CD4-positive, alpha-beta T cell (primary cell): Measurements from ENCODE around the gene HDAC9. TPM values are rescaled to one million over a fixed set of nuclear protein-coding genes. Genes with fewer than 3 reads are reported as not detected.

ENCODE experiments used
- ATAC-seq: fragments of 200-7000 bp; cut with Tn5 transposase; one replicate; pipeline ENCODE4 v1.10.0; 2022; ENCODE audit warnings: mild to moderate bottlenecking; ENCODE audit not compliant: poor library complexity
- CTCF ChIA-PET: fragments of 350-600 bp; sonication (Branson Sonifier 250); formaldehyde crosslinking; loops from one replicate; lab custom pipeline; 2021; ENCODE audit warnings: antibody characterized with exemption, inconsistent platforms; lab: Charles Lee
- POLR2A ChIA-PET: fragments of 350-600 bp; sonication (Branson Sonifier 250); formaldehyde crosslinking; loops from one replicate; lab custom pipeline; 2021; ENCODE audit warnings: antibody characterized with exemption, inconsistent platforms; lab: Charles Lee
- DNase-seq, 14 experiments: peaks; one replicate each; pipeline ENCODE4 v3.0.0-alpha.2; 2013 to 2020; ENCODE audit warnings: mixed read lengths in 2 of 14
- H3K27ac ChIP-seq, 2 donors: one replicate each; pipeline versions ENCODE4 v1.5.1 to v1.7.0; 2013; ENCODE audit warnings: low read length in 2 of 2, low read depth in 1 of 2, mild to moderate bottlenecking in 1 of 2
- H3K27me3 ChIP-seq, 2 experiments: 1 replicate in 1 of 2; 2 replicates in 1 of 2; pipeline versions ENCODE4 v1.6.1 to v1.7.0; 2013; ENCODE audit warnings: low read length in 2 of 2, control low read depth in 1 of 2, mild to moderate bottlenecking in 1 of 2, moderate library complexity in 1 of 2; ENCODE audit not compliant: insufficient read depth in 2 of 2, control insufficient read depth in 1 of 2
- H3K36me3 ChIP-seq: one replicate; pipeline ENCODE4 v1.6.1; 2013; ENCODE audit warnings: low read length, control low read depth; ENCODE audit not compliant: insufficient read depth
- H3K4me1 ChIP-seq: one replicate; pipeline ENCODE4 v1.6.1; 2013; ENCODE audit warnings: low read length, control low read depth; ENCODE audit not compliant: insufficient read depth
- H3K4me3 ChIP-seq: one replicate; pipeline ENCODE4 v1.5.1; 2013; ENCODE audit warnings: mild to moderate bottlenecking, low read length, moderate library complexity
- H3K9me3 ChIP-seq, 2 experiments: 1 replicate in 1 of 2; 2 replicates in 1 of 2; pipeline versions ENCODE4 v1.6.1 to v1.7.0; 2013; ENCODE audit warnings: low read length in 2 of 2, mild to moderate bottlenecking in 2 of 2, control low read depth in 1 of 2, moderate library complexity in 1 of 2; ENCODE audit not compliant: control insufficient read depth in 1 of 2, insufficient read depth in 1 of 2
- H3K27ac Mint-ChIP-seq: one replicate; pipeline ENCODE4 v1.8.0; 2020; ENCODE audit warnings: mixed read lengths
- H3K27me3 Mint-ChIP-seq: one replicate; pipeline ENCODE4 v1.8.0; 2021; ENCODE audit warnings: mixed read lengths
- H3K36me3 Mint-ChIP-seq: one replicate; pipeline ENCODE4 v1.8.0; 2021; ENCODE audit warnings: low read depth, mixed read lengths
- H3K4me1 Mint-ChIP-seq: one replicate; pipeline ENCODE4 v1.8.0; 2021; ENCODE audit warnings: low read depth, mixed read lengths
- H3K4me3 Mint-ChIP-seq: one replicate; pipeline ENCODE4 v1.8.0; 2020; ENCODE audit warnings: mild to moderate bottlenecking, mixed read lengths
- H3K9me3 Mint-ChIP-seq: one replicate; pipeline ENCODE4 v1.8.0; 2020; ENCODE audit warnings: mixed read lengths
- intact Hi-C, 2 experiments: fragments of 100-400 bp; cut with DNase I in 1 of 2; cut with micrococcal nuclease in 1 of 2; formaldehyde crosslinking; loops; one replicate each; pipeline versions ENCODE4 v1.15.1 to v1.9.0; 2023 to 2025; cut with DNase I, micrococcal nuclease
- total RNA-seq, 174 experiments: library from RNA in 2 of 174; stranded (reverse) in 2 of 174; gene quantifications; one replicate each; pipeline ENCODE4 v1.2.3 and lab custom pipeline; 2021 to 2026
- TF ChIP-seq, protein P1 (sequence below): fragments of 200-600 bp; IDR thresholded peaks from one replicate; pipeline ENCODE4 v1.8.0; 2022; ENCODE audit warnings: antibody characterized with exemption, mild to moderate bottlenecking

Gene HDAC9
- total RNA-seq, 2 experiments from 2014 or later: 0.73 to 1.2 TPM

DNA sequence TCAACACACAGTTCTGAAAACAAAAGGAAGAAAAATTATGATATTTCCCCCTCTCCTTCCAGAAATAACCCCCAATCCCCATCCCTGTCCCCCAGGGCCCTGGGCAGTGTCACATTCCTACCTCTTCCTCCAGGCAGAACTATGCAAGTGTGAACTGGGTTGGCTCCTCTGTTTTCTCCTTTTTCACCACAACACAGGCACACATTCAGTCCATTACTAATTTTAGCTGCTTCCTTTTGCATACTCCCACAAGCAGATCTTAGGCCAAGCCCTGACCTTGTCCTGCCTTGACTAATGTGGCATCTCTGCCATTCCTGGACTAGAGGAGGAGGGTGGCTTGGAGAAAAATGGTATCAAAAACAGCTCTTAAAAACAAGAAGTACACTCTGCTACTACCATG is 208.1 kb downstream of the HDAC9 start:
- H3K9me3 Mint-ChIP-seq: peaks cover 3% of the 10 kb centered on the region
- POLR2A ChIA-PET: no interaction called here
- ATAC-seq: no peak
- Histone ChIP-seq H3K27ac (no peak overlapping the region), H3K4me3 (no peak overlapping the region), H3K36me3 (no peaks in the 10 kb centered on the region), H3K27me3 (no peaks in the 10 kb centered on the region), H3K4me1 (no peaks in the 10 kb centered on the region), H3K9me3 (peaks cover 0 to 3% of the 10 kb centered on the region in 2 experiments)
- H3K36me3 Mint-ChIP-seq: no peaks in the 10 kb centered on the region
- intact Hi-C loops: no loop called here
- H3K4me1 Mint-ChIP-seq: no peaks in the 10 kb centered on the region
- TF ChIP-seq, protein P1, sequence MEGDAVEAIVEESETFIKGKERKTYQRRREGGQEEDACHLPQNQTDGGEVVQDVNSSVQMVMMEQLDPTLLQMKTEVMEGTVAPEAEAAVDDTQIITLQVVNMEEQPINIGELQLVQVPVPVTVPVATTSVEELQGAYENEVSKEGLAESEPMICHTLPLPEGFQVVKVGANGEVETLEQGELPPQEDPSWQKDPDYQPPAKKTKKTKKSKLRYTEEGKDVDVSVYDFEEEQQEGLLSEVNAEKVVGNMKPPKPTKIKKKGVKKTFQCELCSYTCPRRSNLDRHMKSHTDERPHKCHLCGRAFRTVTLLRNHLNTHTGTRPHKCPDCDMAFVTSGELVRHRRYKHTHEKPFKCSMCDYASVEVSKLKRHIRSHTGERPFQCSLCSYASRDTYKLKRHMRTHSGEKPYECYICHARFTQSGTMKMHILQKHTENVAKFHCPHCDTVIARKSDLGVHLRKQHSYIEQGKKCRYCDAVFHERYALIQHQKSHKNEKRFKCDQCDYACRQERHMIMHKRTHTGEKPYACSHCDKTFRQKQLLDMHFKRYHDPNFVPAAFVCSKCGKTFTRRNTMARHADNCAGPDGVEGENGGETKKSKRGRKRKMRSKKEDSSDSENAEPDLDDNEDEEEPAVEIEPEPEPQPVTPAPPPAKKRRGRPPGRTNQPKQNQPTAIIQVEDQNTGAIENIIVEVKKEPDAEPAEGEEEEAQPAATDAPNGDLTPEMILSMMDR: no peak
- H3K27me3 Mint-ChIP-seq: no peaks in the 10 kb centered on the region
- CTCF ChIA-PET: no interaction called here
- H3K4me3 Mint-ChIP-seq: no peak overlapping the region
- DNase-seq: no peak
- H3K27ac Mint-ChIP-seq: no peak overlapping the region

DNA sequence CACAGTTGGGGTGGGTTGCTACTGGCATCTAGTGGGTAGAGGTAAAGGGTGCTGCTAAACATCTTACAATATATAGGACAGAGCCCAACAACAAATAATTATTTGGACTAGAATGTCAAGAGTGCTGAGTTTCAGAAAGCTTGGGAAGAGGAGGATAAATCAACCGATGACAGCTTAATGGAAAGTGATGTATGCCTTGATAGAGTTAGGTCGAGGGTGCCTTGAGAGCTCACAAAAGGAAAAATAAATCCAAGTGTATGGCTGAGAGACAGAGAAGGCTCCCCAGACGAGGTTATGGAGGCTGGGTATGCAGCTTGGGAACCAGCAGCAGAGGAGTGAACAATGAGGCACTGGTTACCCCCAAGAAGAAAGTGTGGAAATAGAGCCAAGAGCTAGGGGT is 211.1 kb downstream of the HDAC9 start:
- no peak overlapping the region for H3K4me3 Mint-ChIP-seq
- no peak overlapping the region for H3K27ac ChIP-seq
- no peaks in the 10 kb centered on the region for H3K36me3 Mint-ChIP-seq
- TF ChIP-seq, protein P1: no peak
- H3K9me3 Mint-ChIP-seq: peaks cover 3% of the 10 kb centered on the region
- DNase-seq (no peak), ATAC-seq (no peak)
- no peak overlapping the region for H3K4me3 ChIP-seq
- H3K4me1 Mint-ChIP-seq: no peaks in the 10 kb centered on the region
- CTCF ChIA-PET: no interaction called here
- H3K27ac Mint-ChIP-seq: no peak overlapping the region
- H3K9me3 ChIP-seq: no peaks in the 10 kb centered on the region
- H3K27me3 Mint-ChIP-seq: no peaks in the 10 kb centered on the region
- intact Hi-C loops: no loop called here
- POLR2A ChIA-PET: no interaction called here
- no peaks in the 10 kb centered on the region for H3K36me3 ChIP-seq
- no peaks in the 10 kb centered on the region for H3K27me3 ChIP-seq
- no peaks in the 10 kb centered on the region for H3K4me1 ChIP-seq

DNA sequence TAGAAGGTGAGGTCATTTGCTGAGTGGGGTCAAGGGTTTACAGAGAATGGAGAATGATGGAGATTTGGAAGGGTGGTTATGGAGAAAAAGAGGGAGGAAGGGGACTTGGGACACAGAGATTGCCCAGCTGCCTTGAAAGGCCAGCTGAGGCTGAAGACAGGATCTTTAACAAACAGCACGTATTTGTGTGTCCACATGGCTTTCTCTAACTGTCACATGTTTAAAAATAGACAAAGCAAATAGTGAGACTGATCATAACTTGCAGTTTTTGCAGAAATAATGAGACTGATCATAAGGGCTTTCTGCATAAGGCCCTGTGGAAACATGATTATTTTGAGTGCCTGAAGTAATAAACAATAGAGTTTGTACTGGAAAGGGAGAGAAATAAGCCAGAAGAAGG is 212.7 kb downstream of the HDAC9 start:
- no peaks in the 10 kb centered on the region for H3K36me3 ChIP-seq
- DNase-seq (no peak), ATAC-seq (no peak)
- ChIA-PET POLR2A (no interaction called here), CTCF (no interaction called here)
- Mint-ChIP-seq H3K36me3 (no peaks in the 10 kb centered on the region), H3K27ac (no peak overlapping the region), H3K27me3 (no peaks in the 10 kb centered on the region), H3K4me3 (no peak overlapping the region), H3K9me3 (peaks cover 3% of the 10 kb centered on the region), H3K4me1 (no peaks in the 10 kb centered on the region)
- no peaks in the 10 kb centered on the region for H3K9me3 ChIP-seq
- H3K27ac ChIP-seq: no peak overlapping the region
- H3K4me1 ChIP-seq: no peaks in the 10 kb centered on the region
- TF ChIP-seq, protein P1: no peak
- H3K4me3 ChIP-seq: no peak overlapping the region
- no peaks in the 10 kb centered on the region for H3K27me3 ChIP-seq
- intact Hi-C loops: no loop called here
